GM12864 (cell line): Measurements from ENCODE around the gene ZKSCAN3.

Experiments
- DNase-seq: peaks from one replicate; pipeline ENCODE4 v3.0.0-alpha.2; 2011; ENCODE audit warnings: low read depth
- H3K4me3 ChIP-seq: 2 replicates; pipeline ENCODE4 v1.5.1; 2011; ENCODE audit warnings: mild to moderate bottlenecking, low read depth, low read length, control low read depth
- TF ChIP-seq, protein P1 (sequence below): IDR thresholded peaks from 2 replicates; pipeline ENCODE4 v1.5.1; 2011; ENCODE audit warnings: low read depth, mild to moderate bottlenecking, moderate library complexity, low read length, control low read depth, inconsistent platforms; ENCODE audit errors: missing control alignments

Gene ZKSCAN3

GRCh38 chr6:28408076-28408802 is 58.5 kb downstream of the ZKSCAN3 start:
- no peak for DNase-seq
- no peak overlapping the region for H3K4me3 ChIP-seq
- TF ChIP-seq, protein P1, sequence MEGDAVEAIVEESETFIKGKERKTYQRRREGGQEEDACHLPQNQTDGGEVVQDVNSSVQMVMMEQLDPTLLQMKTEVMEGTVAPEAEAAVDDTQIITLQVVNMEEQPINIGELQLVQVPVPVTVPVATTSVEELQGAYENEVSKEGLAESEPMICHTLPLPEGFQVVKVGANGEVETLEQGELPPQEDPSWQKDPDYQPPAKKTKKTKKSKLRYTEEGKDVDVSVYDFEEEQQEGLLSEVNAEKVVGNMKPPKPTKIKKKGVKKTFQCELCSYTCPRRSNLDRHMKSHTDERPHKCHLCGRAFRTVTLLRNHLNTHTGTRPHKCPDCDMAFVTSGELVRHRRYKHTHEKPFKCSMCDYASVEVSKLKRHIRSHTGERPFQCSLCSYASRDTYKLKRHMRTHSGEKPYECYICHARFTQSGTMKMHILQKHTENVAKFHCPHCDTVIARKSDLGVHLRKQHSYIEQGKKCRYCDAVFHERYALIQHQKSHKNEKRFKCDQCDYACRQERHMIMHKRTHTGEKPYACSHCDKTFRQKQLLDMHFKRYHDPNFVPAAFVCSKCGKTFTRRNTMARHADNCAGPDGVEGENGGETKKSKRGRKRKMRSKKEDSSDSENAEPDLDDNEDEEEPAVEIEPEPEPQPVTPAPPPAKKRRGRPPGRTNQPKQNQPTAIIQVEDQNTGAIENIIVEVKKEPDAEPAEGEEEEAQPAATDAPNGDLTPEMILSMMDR = no peak

- no peak for DNase-seq
- no peak overlapping the region for H3K4me3 ChIP-seq
- TF ChIP-seq, protein P1 = no peak
Observed at GRCh38 chr6:28410767-28411166, 61.0 kb downstream of the ZKSCAN3 start.

DNA sequence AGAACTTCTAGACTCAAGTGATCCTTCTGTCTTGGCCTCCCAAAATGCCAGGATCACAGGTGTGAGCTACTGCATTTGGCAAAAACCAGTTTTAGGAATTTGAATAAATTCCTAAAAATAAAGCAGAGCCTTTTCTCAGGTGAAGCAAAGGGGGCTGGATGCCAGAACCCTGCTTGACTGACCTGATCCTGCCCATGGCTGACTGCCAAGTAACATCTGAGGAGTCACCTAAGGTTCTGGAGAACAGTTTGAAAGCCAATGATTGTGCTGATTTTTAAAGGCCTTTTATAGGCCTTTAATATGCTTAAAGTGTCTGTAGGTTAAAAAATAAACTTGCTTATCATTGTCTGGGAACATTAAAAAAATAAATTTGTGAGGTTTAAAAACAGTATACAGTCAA is 63.9 kb downstream of the ZKSCAN3 start:
- TF ChIP-seq, protein P1 = no peak
- DNase-seq = no peak
- no peak overlapping the region for H3K4me3 ChIP-seq
